ENCODE measurements around the gene BGLAP.

- TF ChIP-seq OSR1 (CRISPR knock-in tag; IDR thresholded peaks at IDR 0.05) (no peak), ZNF70 (CRISPR knock-in tag; IDR thresholded peaks at IDR 0.05) (no peak), ZNF565 (CRISPR knock-in tag; conservative IDR thresholded peaks at IDR 0.05; ENCODE audit: low read depth) (no peak)
These were observed 37.9 kb downstream of the BGLAP start for GRCh38 chr1:156279837-156280236.

Measured in SK-N-SH treated with all-trans-retinoic acid at 6 μM for 48 hours (cell line).